Activated CD4-positive, alpha-beta T cell treated with anti-CD3 and anti-CD28 coated beads, Interleukin-2, Interleukin-6, amounts not matched to agents 100 ng/mL and 50 ng/mL, durations not matched to agents 16 hours and 8 hours (primary cell): Measurements from ENCODE around the gene ANTXR1.

Experiments used
- DNase-seq: peaks from one replicate; pipeline ENCODE4 v3.0.0-alpha.2; 2020

Gene ANTXR1

GRCh38 chr2:69013142-69013839, at the start of gene ANTXR1:
ANTXR1 (plus strand) TSS chr2:69013179; CDS start chr2:69013500, 321 bp downstream.
- DNase-seq, result no peak

- DNase-seq, result no peak
Observed at GRCh38 chr2:68964282-68964681, 48.7 kb upstream of the ANTXR1 start.

GRCh38 chr2:68968221-68968620, 44.8 kb upstream of the ANTXR1 start:
- no peak for DNase-seq

- DNase-seq, result no peak
Observed at GRCh38 chr2:68969736-68970490, 43.1 kb upstream of the ANTXR1 start.

GRCh38 chr2:68970566-68971265, 42.3 kb upstream of the ANTXR1 start:
- DNase-seq, result no peak

- peak; percentile 35 for DNase-seq
Observed at GRCh38 chr2:68971591-68972231, 41.3 kb upstream of the ANTXR1 start.

- no peak for DNase-seq
Observed at GRCh38 chr2:68974251-68974650, 38.7 kb upstream of the ANTXR1 start, which contains the start of gene GKN1. GKN1 (plus strand) TSS chr2:68974636; CDS start chr2:68974678, 42 bp downstream.

GRCh38 chr2:68974946-68975665, 37.9 kb upstream of the ANTXR1 start:
- no peak for DNase-seq

- DNase-seq, result no peak
Observed at GRCh38 chr2:68975844-68976243, 37.1 kb upstream of the ANTXR1 start.

GRCh38 chr2:68977453-68977852, 35.5 kb upstream of the ANTXR1 start:
- no peak for DNase-seq

GRCh38 chr2:68978098-68978497, 34.9 kb upstream of the ANTXR1 start:
- DNase-seq, result no peak

- no peak for DNase-seq
Observed at GRCh38 chr2:68980956-68981355, 32.0 kb upstream of the ANTXR1 start.

GRCh38 chr2:68987021-68987503, 25.9 kb upstream of the ANTXR1 start:
- no peak for DNase-seq

GRCh38 chr2:68989035-68989434, 23.9 kb upstream of the ANTXR1 start:
- no peak for DNase-seq

- no peak for DNase-seq
Observed at GRCh38 chr2:68992341-68992740, 20.6 kb upstream of the ANTXR1 start.

- DNase-seq, result no peak
Observed at GRCh38 chr2:68992933-68993332, 20.0 kb upstream of the ANTXR1 start.

- DNase-seq, result no peak
Observed at GRCh38 chr2:68993660-68994059, 19.3 kb upstream of the ANTXR1 start.

- no peak for DNase-seq
Observed at GRCh38 chr2:68994864-68995263, 18.1 kb upstream of the ANTXR1 start.

GRCh38 chr2:68995916-68996315, 17.1 kb upstream of the ANTXR1 start:
- DNase-seq, result no peak

- DNase-seq, result no peak
Observed at GRCh38 chr2:68997401-68997800, 15.6 kb upstream of the ANTXR1 start.

- no peak for DNase-seq
Observed at GRCh38 chr2:69001879-69002278, 11.1 kb upstream of the ANTXR1 start.

GRCh38 chr2:69003731-69004130, 9.2 kb upstream of the ANTXR1 start:
- no peak for DNase-seq
